HepG2 (cell line): ENCODE results near the gene WNT2B. TPM values are rescaled to one million over a fixed set of nuclear protein-coding genes. Genes with fewer than 3 reads are reported as not detected.

Experiments
- ATAC-seq: fragments of 200-7000 bp; cut with Tn5 transposase; 3 replicates; pipeline ENCODE4 v1.9.1; 2020; ENCODE audit warnings: mild to moderate bottlenecking, moderate library complexity
- BruUV-seq: library from RNA; stranded (reverse); fragments of 400-500 nt; replicated peaks from 2 replicates; lab custom pipeline; 2021; lab: Mats Ljungman, UMichigan
- CTCF ChIA-PET: fragments of 300-600 bp; formaldehyde crosslinking; extraction: SDS; loops from one replicate; lab custom pipeline; 2021; ENCODE audit warnings: low total read pairs, inconsistent platforms, low intra/inter-chr PET ratio; lab: Yijun Ruan, JAX
- POLR2A ChIA-PET: fragments of 350-600 bp; sonication (Branson Sonifier 250); formaldehyde crosslinking; loops from one replicate; lab custom pipeline; 2020; ENCODE audit warnings: antibody characterized with exemption, inconsistent platforms; lab: Yijun Ruan, JAX
- DNase-seq: peaks from one replicate; pipeline ENCODE4 v3.0.0-alpha.2; 2015; ENCODE audit warnings: low spot score
- FAIRE-seq: peaks from 3 replicates; lab custom pipeline; 2011; peaks lifted over from hg19 to GRCh38; lab: Jason Lieb, UNC
- H2AFZ ChIP-seq: one replicate; pipeline ENCODE4 v1.6.1; 2011; ENCODE audit warnings: low read length, inconsistent platforms
- H3K27ac ChIP-seq: fragments of 300-600 bp; 3 replicates; pipeline ENCODE4 v1.8.0; 2011; ENCODE audit warnings: mixed run types, mild to moderate bottlenecking, mixed read lengths, low read length, inconsistent platforms; ENCODE audit not compliant: insufficient read depth; ENCODE audit errors: extremely low read length
- H3K27me3 ChIP-seq, 2 experiments: fragments of 200-600 bp in 1 of 2; 2 replicates in 1 of 2; 3 replicates in 1 of 2; pipeline versions ENCODE4 v1.6.0 to v1.8.0; 2011; ENCODE audit warnings: low read length in 2 of 2, mild to moderate bottlenecking in 2 of 2, moderate library complexity in 2 of 2, inconsistent platforms in 1 of 2; ENCODE audit not compliant: insufficient read depth in 2 of 2, control insufficient read depth in 1 of 2
- H3K36me3 ChIP-seq, 2 experiments: fragments of 200-600 bp in 1 of 2; replicated peaks in 1 of 2; 2 replicates in 1 of 2; 3 replicates in 1 of 2; pipeline versions ENCODE4 v1.5.1 to v1.8.0; 2011; ENCODE audit warnings: low read length in 2 of 2, inconsistent platforms in 1 of 2; ENCODE audit not compliant: insufficient read depth in 2 of 2, control insufficient read depth in 1 of 2
- H3K4me1 ChIP-seq: 2 replicates; pipeline ENCODE4 v1.5.1; 2012; ENCODE audit warnings: low read length, inconsistent platforms; ENCODE audit not compliant: insufficient read depth
- H3K4me2 ChIP-seq: 2 replicates; pipeline ENCODE4 v1.6.0; 2011; ENCODE audit warnings: low read depth, low read length, inconsistent platforms
- H3K4me3 ChIP-seq, 3 experiments: fragments of 200-600 bp in 1 of 3; sonication (generic), shearing (Covaris generic) in 1 of 3; replicated peaks in 1 of 3; 2 replicates each; pipeline ENCODE4 v1.5.1; 2011 to 2016; ENCODE audit warnings: low read length in 3 of 3, inconsistent platforms in 2 of 3, low read depth in 2 of 3, mild to moderate bottlenecking in 2 of 3, control low read depth in 1 of 3, mixed read lengths in 1 of 3; ENCODE audit not compliant: insufficient read depth in 1 of 3
- H3K79me2 ChIP-seq: one replicate; pipeline ENCODE4 v1.6.1; 2011; ENCODE audit warnings: low read length, inconsistent platforms; ENCODE audit not compliant: insufficient read depth
- H3K9ac ChIP-seq: 2 replicates; pipeline ENCODE4 v1.6.0; 2011; ENCODE audit warnings: mild to moderate bottlenecking, low read depth, low read length, inconsistent platforms; ENCODE audit not compliant: insufficient read depth
- H3K9me3 ChIP-seq: 2 replicates; pipeline ENCODE4 v1.5.1; 2012; ENCODE audit warnings: mild to moderate bottlenecking, low read length
- H4K20me1 ChIP-seq: 2 replicates; pipeline ENCODE4 v1.6.0; 2011; ENCODE audit warnings: inconsistent platforms, mild to moderate bottlenecking, low read length, moderate library complexity; ENCODE audit not compliant: insufficient read depth
- ARNT2 ChIP-seq: sonication (generic); formaldehyde crosslinking; IDR thresholded peaks from 2 replicates; pipeline ENCODE4 v1.8.0; 2022; ENCODE audit warnings: mild to moderate bottlenecking, low read depth, missing genetic modification reagents, moderate library complexity
- ESRRA ChIP-seq: sonication (generic); formaldehyde crosslinking; IDR thresholded peaks from 2 replicates; pipeline ENCODE4 v1.5.1; 2020; ENCODE audit warnings: mild to moderate bottlenecking, low read depth, missing genetic modification reagents
- MNT ChIP-seq: fragments of 450-650 bp; IDR thresholded peaks from 2 replicates; pipeline ENCODE4 v1.6.1; 2016
- PAX8 ChIP-seq: sonication (generic); formaldehyde crosslinking; IDR thresholded peaks from 2 replicates; pipeline ENCODE4 v1.8.0; 2022; ENCODE audit warnings: mild to moderate bottlenecking, missing genetic modification reagents, borderline replicate concordance
- REXO4 ChIP-seq: sonication (generic); formaldehyde crosslinking; IDR thresholded peaks from 2 replicates; pipeline ENCODE4 v1.8.0; 2022; ENCODE audit warnings: missing genetic modification reagents, mild to moderate bottlenecking, borderline replicate concordance
- TP53 ChIP-seq: sonication (generic); formaldehyde crosslinking; conservative IDR thresholded peaks from 2 replicates; pipeline ENCODE4 v1.4.0; 2020; ENCODE audit warnings: missing genetic modification reagents
- ZNF180 ChIP-seq: sonication (generic); formaldehyde crosslinking; IDR thresholded peaks from 2 replicates; pipeline ENCODE4 v1.4.0; 2020; ENCODE audit warnings: low read depth, missing genetic modification reagents, borderline replicate concordance
- ZNF256 ChIP-seq: sonication (generic); formaldehyde crosslinking; conservative IDR thresholded peaks from 2 replicates; pipeline ENCODE4 v1.4.0; 2020; ENCODE audit warnings: missing genetic modification reagents
- ZNF773 ChIP-seq: sonication (generic); formaldehyde crosslinking; IDR thresholded peaks from 2 replicates; pipeline ENCODE4 v1.4.0; 2020; ENCODE audit warnings: missing genetic modification reagents, borderline replicate concordance
- ZSCAN12 ChIP-seq: sonication (generic); formaldehyde crosslinking; IDR thresholded peaks from 2 replicates; pipeline ENCODE4 v1.9.0; 2021; ENCODE audit warnings: mild to moderate bottlenecking, missing genetic modification reagents
- WGBS: methylation state at CpG from one replicate; pipeline ENCODE4 v1.1.6; 2017; ENCODE audit warnings: low lambda C conversion rate; 5-methylcytosine and 5-hydroxymethylcytosine counted together
- in situ Hi-C: cut with HindIII; loops from 2 replicates; pipeline ENCODE4 v1.10.0; 2017; ENCODE audit warnings: low pct_unique_long_range_greater_than_20kb; ENCODE audit not compliant: extremely low pct_ligation_motif_present
- intact Hi-C: fragments of 100-400 bp; cut with micrococcal nuclease; formaldehyde crosslinking; loops from one replicate; pipeline ENCODE4 v1.10.0; 2022; ENCODE audit not compliant: unreplicated experiment
- polyA plus RNA-seq, 8 experiments: library from polyadenylated mRNA; depleted of rRNA in 3 of 8; stranded (reverse) in 7 of 8; unstranded in 1 of 8; fragments of >200 nt; fragmentation: Illumina TruSeq in 4 of 8; extraction: Trizol in 4 of 8; gene quantifications; 2 replicates each; pipeline versions ENCODE4 v1.2.1 to v1.2.3, GENCODE V29; 2011 to 2016; ENCODE audit warnings: low read depth in 4 of 8, missing spikeins in 1 of 8, mixed read lengths in 1 of 8; ENCODE audit not compliant: insufficient read depth in 1 of 8
- total RNA-seq, 5 experiments: library from RNA; depleted of rRNA; stranded (reverse); fragments of >200 nt; fragmentation: Illumina TruSeq; extraction: Trizol; gene quantifications; 2 replicates each; pipeline ENCODE4 v1.2.3, GENCODE V29; 2016; ENCODE audit warnings: low read depth in 1 of 5
- TF ChIP-seq, protein P1 (sequence below): sonication (generic); formaldehyde crosslinking; IDR thresholded peaks from 2 replicates; pipeline ENCODE4 v1.8.0; 2022; ENCODE audit warnings: missing genetic modification reagents, mild to moderate bottlenecking, inconsistent platforms, borderline replicate concordance

The WNT2B gene
- total and polyA plus RNA-seq, 2 of the 13 experiments (the other 11 are each of a cell fraction or from before 2014, with no cell fraction given): 0.11 to 0.32 TPM

GRCh38 chr1:112522621-112523020, 13.9 kb downstream of the WNT2B start:
- TF ChIP-seq ESRRA: no peak
- TF ChIP-seq MNT: no peak
- TF ChIP-seq PAX8: no peak
- no peak for DNase-seq
- 100% methylated on average over 1 of the region's 1 CpG for WGBS
- FAIRE-seq: no peak
- no peak overlapping the region for H3K4me2 ChIP-seq
- H3K9ac ChIP-seq: no peak overlapping the region
- no TSS peak for BruUV-seq
- no peak overlapping the region for H2AFZ ChIP-seq
- CTCF ChIA-PET: no interaction called here
- H4K20me1 ChIP-seq: no peaks in the 10 kb centered on the region
- ATAC-seq: no peak
- H3K9me3 ChIP-seq: no peaks in the 10 kb centered on the region
- POLR2A ChIA-PET: no interaction called here
- H3K36me3 ChIP-seq: peaks cover 2 to 8% of the 10 kb centered on the region in 2 experiments; a peak in 2 of 5 replicates
- H3K27ac ChIP-seq: no peak overlapping the region
- H3K4me1 ChIP-seq: no peaks in the 10 kb centered on the region
- in situ Hi-C loops (no loop called here), intact Hi-C loops (no loop called here)
- H3K4me3 ChIP-seq: no peak overlapping the region
- H3K27me3 ChIP-seq: no peaks in the 10 kb centered on the region
- no peaks in the 10 kb centered on the region for H3K79me2 ChIP-seq

GRCh38 chr1:112524251-112524650, 15.5 kb downstream of the WNT2B start:
- Histone ChIP-seq H3K27me3 (no peaks in the 10 kb centered on the region), H4K20me1 (no peaks in the 10 kb centered on the region), H3K9ac (no peak overlapping the region), H3K9me3 (no peaks in the 10 kb centered on the region)
- ATAC-seq: no peak
- intact Hi-C loops: no loop called here
- TF ChIP-seq, protein P1, sequence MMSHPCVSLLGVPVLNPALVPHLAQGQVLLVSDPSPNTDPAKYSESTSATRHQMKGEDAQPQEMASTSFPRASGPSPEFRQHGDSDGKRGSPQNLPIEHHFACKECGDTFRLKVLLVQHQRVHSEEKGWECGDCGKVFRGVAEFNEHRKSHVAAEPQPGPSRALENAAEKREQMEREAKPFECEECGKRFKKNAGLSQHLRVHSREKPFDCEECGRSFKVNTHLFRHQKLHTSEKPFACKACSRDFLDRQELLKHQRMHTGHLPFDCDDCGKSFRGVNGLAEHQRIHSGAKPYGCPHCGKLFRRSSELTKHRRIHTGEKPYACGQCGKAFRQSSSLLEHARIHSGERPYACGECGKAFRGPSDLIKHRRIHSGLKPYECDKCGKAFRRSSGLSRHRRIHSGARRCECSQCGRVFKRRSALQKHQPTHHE (CRISPR knock-in tag): no peak
- TF ChIP-seq ZSCAN12 (CRISPR knock-in tag) (no peak), ARNT2 (no peak), REXO4 (CRISPR knock-in tag) (no peak), ZNF256 (CRISPR knock-in tag) (no peak), ZNF180 (CRISPR knock-in tag) (no peak), TP53 (CRISPR knock-in tag) (no peak), ZNF773 (CRISPR knock-in tag) (no peak)
- TF ChIP-seq, all 625 proteins: peak for 0
- no TSS peak for BruUV-seq
- Histone ChIP-seq H3K4me1 (no peaks in the 10 kb centered on the region), H3K36me3 (peaks cover 2 to 8% of the 10 kb centered on the region in 2 experiments; a peak in 3 of 5 replicates), H3K79me2 (no peaks in the 10 kb centered on the region), H2AFZ (no peak overlapping the region), H3K4me2 (no peak overlapping the region), H3K27ac (no peak overlapping the region), H3K4me3 (no peak overlapping the region)
- WGBS: 96% methylated on average over 5 of the region's 8 CpGs
- POLR2A ChIA-PET: no interaction called here
- CTCF ChIA-PET: no interaction called here
- DNase-seq (no peak), FAIRE-seq (no peak)
- in situ Hi-C loops: no loop called here
